ENCODE results near the gene RBM45.
"Not testable (repeated sequence)": the region's sequence is repeated elsewhere in the genome, so short reads cannot be mapped to it uniquely, and the experiment has no call there.

The RBM45 gene

GRCh38 chr2:178112202-178113152, at the start of gene RBM45:
RBM45 (plus strand) TSS chr2:178112437; CDS start chr2:178112547, 110 bp downstream.
- DNase-seq: peak; percentile 80

- DNase-seq: no peak
These were observed 45.9 kb upstream of the RBM45 start for GRCh38 chr2:178066324-178066723.

GRCh38 chr2:178066890-178067669, 45.2 kb upstream of the RBM45 start:
- DNase-seq: no peak

GRCh38 chr2:178068823-178069454, 43.3 kb upstream of the RBM45 start:
- no peak for DNase-seq

GRCh38 chr2:178069551-178069950, 42.7 kb upstream of the RBM45 start:
- no peak for DNase-seq

- DNase-seq: no peak
These were observed 41.4 kb upstream of the RBM45 start for GRCh38 chr2:178070824-178071223.

- DNase-seq: no peak
These were observed 40.2 kb upstream of the RBM45 start for GRCh38 chr2:178072000-178072382.

GRCh38 chr2:178072383-178073301, 39.6 kb upstream of the RBM45 start, which contains the start of gene PDE11A:
PDE11A (minus strand) TSS chr2:178072777; CDS start chr2:178072437, 340 bp downstream.
- DNase-seq: peak; percentile 13

- no peak for DNase-seq
These were observed 37.9 kb upstream of the RBM45 start for GRCh38 chr2:178074123-178075005.

GRCh38 chr2:178075006-178075326, 37.3 kb upstream of the RBM45 start:
- DNase-seq: no peak

- no peak for DNase-seq
These were observed 36.1 kb upstream of the RBM45 start for GRCh38 chr2:178076130-178076529.

- DNase-seq: not testable (repeated sequence)
These were observed 33.0 kb upstream of the RBM45 start for GRCh38 chr2:178079279-178079678.

- DNase-seq: no peak
These were observed 29.7 kb upstream of the RBM45 start for GRCh38 chr2:178082408-178083045.

GRCh38 chr2:178084273-178084672, 28.0 kb upstream of the RBM45 start:
- DNase-seq: no peak

- no peak for DNase-seq
These were observed 23.4 kb upstream of the RBM45 start for GRCh38 chr2:178088774-178089270.

GRCh38 chr2:178093471-178093870, 18.8 kb upstream of the RBM45 start:
- no peak for DNase-seq

- DNase-seq: no peak
These were observed 10.7 kb upstream of the RBM45 start for GRCh38 chr2:178101321-178102079.

- DNase-seq: no peak
These were observed 6.7 kb upstream of the RBM45 start for GRCh38 chr2:178105566-178105965.

GRCh38 chr2:178106053-178106452, 6.2 kb upstream of the RBM45 start:
- DNase-seq: no peak

- no peak for DNase-seq
These were observed 4.1 kb upstream of the RBM45 start for GRCh38 chr2:178108176-178108575.

All from activated CD4-positive, alpha-beta T cell treated with anti-CD3 and anti-CD28 coated beads, Interleukin-2, amount 50 U/mL, for 1 hour (primary cell).